Keratinocyte (primary cell): ENCODE measurements around the gene ZNF546.

Experiments used
- EZH2 ChIP-seq: IDR thresholded peaks from one replicate; pipeline ENCODE4 v1.6.1; 2012; ENCODE audit warnings: inconsistent platforms, mild to moderate bottlenecking, low read length, moderate library complexity
- TF ChIP-seq, protein P1 (sequence below), 3 experiments: IDR thresholded peaks in 1 of 3; conservative IDR thresholded peaks in 1 of 3; optimal IDR thresholded peaks in 1 of 3; 2 replicates in 2 of 3; 3 replicates in 1 of 3; pipeline versions ENCODE3 to v1.5.1; 2011; ENCODE audit warnings: low read length in 3 of 3, mild to moderate bottlenecking in 3 of 3, moderate library complexity in 2 of 3, control low read depth in 1 of 3, inconsistent platforms in 1 of 3; ENCODE audit not compliant: insufficient read depth in 2 of 3; ENCODE audit errors: extremely low read depth in 1 of 3

DNA sequence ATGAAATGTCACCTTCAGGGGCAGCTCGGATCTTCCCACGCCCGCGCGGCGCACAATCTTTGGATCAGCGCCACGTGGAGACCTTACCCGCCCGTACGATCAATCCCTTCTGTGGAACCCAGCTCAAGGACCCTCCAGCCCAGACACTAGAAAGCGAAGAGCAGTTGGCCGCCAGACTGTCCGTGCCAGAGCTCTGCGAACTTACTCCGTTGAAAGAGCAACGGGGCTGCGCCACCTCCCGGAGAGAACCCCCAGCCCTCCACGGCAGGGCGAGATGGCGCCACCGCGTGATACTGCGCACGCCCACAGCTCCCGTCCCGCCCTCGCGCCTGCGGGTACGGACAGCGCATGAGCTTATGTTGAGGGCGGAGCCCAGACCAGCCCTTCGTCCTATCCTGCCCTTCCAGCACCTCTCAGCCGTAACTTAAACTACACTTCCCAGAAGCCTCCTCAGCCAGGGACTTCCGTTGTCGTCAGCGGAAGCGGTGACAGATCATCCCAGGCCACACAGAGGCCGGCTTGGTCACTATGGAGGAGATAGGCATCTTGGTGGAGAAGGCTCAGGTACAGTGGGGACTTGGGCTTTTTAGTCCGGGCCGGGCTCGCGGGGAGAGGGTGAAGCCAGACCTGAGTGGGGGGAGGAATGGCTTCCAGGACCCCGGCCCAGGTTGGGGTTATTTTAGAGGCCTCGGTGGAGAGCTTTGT is 26.0 kb upstream of the ZNF546 start, which contains the start of gene PSMC4:
- TF ChIP-seq, protein P1, sequence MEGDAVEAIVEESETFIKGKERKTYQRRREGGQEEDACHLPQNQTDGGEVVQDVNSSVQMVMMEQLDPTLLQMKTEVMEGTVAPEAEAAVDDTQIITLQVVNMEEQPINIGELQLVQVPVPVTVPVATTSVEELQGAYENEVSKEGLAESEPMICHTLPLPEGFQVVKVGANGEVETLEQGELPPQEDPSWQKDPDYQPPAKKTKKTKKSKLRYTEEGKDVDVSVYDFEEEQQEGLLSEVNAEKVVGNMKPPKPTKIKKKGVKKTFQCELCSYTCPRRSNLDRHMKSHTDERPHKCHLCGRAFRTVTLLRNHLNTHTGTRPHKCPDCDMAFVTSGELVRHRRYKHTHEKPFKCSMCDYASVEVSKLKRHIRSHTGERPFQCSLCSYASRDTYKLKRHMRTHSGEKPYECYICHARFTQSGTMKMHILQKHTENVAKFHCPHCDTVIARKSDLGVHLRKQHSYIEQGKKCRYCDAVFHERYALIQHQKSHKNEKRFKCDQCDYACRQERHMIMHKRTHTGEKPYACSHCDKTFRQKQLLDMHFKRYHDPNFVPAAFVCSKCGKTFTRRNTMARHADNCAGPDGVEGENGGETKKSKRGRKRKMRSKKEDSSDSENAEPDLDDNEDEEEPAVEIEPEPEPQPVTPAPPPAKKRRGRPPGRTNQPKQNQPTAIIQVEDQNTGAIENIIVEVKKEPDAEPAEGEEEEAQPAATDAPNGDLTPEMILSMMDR (optimal IDR thresholded peaks at IDR 0.05 in 1 of 3, IDR thresholded peaks at IDR 0.05 in 1 of 3, conservative IDR thresholded peaks at IDR 0.05 in 1 of 3; ENCODE audit: extremely low read depth in 1 of 3, insufficient read depth in 2 of 3, low read length in 3 of 3): peak; percentile 69 to 96 (median 93)
- TF ChIP-seq EZH2: no peak
